NCI-H1048 (cell line): ENCODE results near the gene SAMD4A.

Experiments used
- DNase-seq: peaks from one replicate; lab custom pipeline; 2025; lab: John Stamatoyannopoulos, UW

SAMD4A gene

DNA sequence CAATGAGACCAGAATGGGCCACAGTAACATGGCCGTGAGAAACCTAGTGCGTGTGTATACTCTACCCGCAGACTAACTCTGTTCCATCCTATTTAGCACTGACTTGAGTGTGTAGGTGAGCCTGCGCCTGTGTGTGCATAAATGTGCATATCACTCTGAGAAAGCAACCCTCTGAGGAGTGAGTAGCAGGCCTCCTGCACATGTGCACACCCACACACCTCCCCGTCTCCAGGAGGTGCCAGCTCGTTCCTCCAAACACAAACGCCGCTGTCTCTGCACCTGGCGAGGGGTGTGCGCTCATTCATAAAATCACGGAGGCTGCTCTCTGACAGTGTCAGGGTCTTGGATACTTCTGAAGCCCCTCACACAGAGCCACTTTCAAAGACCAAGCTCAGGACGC lies 196.8 kb downstream of the SAMD4A start:
- DNase-seq = no peak

DNA sequence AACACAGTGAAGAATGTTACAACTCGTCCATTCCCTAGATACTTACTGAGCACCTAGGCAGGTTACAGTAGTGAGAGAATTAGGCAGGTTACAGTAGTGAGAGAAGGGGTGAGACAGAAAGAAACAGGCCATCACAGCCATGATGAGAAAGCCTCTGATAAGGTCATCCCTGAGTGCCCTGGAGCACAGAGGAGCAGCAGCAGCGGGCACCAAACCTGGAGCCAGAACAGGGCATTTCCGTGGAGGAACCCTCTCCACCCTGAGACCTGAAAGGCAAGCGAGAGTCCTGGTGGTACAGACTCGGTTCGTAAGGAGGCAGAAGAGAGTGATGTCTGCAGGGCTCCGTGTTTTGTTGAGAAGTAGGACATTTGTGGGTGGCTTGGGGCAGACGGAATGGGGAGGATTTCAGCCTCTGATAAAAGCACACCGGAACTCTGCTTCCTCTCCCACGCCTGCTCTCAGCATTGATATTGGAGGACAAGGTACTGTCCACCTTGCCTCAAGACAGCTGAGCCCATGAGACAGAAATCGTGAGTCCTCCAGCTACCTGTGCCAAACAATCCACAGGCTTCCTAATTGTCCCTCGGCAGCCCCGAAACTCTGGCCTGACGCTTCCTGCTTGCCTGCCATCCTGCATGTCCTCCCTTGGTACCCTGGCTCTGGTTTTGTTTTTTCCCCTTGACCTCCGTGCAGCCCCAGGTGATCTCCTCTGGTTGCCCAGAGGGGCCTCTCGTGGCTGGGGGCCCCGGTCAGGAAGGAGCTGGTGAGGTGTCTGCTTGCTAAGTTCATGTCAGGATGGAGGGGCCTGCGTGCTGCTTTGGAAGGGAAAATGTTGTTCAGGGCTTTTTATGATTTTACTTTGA lies 199.6 kb downstream of the SAMD4A start:
- DNase-seq = no peak

DNA sequence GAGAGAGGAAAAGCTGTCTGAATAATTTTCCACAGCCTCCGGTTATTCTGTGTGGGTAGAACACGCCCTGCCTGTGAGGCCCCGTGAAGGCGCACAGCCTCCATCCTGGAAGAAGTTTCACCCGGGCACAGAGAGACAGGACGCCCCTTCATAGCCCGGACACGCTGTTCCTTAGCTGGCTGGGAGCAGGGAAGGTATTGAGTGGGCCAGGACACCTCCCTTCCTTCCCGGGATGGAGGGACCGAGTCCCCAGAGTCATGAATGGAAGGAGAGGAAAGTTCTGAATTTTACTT lies 200.2 kb downstream of the SAMD4A start:
- no peak for DNase-seq

DNA sequence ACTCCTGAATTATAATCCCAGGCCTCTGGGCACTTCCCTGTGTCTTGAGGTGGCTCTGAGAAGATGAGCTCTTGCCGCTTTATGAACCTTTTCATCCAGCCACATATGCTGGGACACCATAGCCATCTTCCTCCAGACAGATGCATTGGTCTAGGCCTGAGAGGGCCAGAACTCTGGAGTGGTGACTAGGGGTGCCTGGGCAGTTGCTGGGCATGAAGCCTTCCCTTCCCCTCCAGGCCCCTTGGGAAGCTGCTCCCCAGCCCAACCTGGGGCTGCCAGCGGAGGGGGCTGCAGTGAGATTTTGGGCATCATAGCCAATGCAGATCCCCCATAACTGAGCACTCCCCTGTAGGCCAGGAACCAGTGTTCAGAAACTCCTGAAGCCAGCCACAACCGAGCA lies 200.5 kb downstream of the SAMD4A start:
- DNase-seq = no peak

DNA sequence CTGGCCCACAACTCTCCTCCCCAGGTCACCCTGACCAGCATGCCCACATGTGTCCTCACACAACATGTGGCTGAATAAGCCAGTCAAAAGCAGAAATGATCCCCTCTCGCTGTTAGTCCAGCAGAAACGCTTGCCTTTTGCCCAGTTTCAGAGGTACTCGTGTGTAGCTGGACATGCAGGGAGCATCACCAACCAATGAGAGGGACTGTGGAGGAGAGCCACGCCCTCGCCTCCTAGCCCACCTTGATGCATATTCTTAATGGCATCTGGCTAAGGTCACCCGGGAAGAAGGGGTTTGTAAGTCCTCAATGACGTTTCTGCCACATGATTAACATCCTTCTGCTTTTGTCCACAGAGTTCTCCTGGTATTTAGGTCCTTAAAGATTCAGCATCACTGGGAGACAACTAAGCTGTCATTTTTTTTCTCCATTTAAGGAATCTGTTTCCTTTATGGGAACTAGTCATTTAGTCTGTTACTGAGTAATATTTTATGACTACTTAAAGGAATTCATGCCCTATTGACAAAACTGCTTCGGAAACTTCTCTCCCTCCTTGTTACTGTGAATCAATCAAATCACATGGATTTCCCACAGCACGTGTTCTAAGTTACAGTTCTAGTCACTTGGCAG lies 201.7 kb downstream of the SAMD4A start:
- DNase-seq = no peak

DNA sequence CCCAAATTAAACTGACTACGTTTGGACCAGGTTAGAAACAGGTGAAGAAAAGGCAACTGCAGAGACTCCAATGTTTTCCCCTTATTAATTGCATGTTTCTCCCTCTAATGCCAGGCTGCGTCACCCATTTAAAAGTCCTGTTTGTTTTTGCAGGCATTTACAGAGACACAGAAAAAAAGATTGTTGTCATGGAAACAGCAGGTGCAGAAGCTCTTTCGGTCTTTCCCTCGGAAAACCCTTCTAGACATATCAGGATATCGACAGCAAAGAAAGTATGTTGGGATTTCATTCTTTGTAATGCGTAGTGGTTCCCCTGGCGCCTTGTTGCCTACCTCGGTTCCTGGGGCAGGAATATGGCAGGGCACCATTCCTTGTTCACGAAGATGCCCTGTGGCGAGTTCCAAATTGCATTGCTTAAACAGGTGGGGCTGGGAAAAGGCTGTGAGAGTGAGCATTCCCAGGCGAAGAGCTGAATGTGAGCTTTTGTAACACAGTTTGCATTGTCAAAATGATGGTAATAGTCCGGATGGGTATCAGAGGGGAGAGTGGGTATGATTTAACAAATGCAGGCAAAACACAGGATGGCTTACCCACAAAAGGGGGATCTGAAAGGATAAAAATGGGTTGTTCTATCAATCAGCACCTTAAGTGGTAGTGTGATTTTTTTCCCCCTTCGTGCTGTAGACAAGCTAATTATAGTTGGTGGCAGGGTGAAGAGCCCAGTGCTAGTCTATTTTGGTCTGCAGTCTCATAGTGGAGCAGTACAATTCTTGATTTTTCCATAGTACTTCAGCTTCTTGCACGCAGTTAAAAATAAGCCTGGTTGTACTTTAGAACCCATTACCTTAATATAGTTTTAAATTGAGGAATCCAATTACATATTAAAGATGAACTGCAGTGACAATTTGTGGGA lies 203.3 kb downstream of the SAMD4A start:
- DNase-seq = no peak

DNA sequence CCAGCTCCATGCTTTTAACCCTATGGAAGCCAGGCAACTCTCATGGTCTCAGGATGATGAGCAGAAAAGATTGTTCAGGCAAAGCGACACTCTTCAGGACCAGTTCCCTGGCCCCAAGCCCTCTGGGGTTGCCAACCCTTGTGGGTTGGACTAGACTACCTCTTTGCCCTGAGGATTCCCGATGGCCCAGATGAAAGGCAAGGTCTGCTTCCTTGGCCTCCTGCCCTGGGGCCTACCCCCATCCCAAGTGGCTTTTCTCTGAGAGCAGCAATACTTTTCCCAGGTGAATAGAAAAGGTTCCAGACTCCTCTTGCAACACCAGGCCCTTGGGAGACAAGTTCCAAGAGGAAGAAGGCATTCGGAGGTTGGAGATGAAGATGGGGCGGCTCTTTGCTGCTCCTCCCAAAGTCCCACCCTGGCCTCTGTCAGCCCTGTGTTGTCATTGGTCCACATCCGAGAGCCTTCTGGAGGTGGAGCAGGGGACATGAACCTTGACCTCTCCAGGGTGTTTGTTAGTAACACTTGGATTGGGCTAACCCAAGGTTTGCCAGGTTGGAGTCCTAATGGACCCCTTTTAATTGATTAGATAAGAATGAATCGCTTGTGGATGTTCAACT lies 204.6 kb downstream of the SAMD4A start:
- DNase-seq = no peak

DNA sequence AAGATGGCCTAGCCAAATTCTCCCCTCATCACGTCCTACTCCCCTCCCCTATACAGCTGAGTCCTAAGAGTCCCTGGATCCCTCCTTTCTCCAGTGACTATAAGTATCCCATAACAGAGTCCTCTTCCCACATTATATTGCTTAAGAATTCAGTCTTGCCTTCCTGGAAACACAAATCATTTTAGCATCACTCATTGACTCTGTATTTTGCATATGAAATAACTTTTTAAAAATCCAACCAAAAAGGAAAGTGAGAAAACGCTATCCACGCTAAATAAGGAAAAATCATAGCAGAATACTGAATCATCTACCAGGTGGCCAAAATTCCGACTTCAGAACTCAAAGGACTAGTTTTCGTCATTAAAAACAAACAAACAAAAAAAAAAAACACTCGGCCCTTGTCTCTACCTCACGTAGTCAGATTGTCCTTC lies 205.5 kb downstream of the SAMD4A start:
- no peak for DNase-seq

DNA sequence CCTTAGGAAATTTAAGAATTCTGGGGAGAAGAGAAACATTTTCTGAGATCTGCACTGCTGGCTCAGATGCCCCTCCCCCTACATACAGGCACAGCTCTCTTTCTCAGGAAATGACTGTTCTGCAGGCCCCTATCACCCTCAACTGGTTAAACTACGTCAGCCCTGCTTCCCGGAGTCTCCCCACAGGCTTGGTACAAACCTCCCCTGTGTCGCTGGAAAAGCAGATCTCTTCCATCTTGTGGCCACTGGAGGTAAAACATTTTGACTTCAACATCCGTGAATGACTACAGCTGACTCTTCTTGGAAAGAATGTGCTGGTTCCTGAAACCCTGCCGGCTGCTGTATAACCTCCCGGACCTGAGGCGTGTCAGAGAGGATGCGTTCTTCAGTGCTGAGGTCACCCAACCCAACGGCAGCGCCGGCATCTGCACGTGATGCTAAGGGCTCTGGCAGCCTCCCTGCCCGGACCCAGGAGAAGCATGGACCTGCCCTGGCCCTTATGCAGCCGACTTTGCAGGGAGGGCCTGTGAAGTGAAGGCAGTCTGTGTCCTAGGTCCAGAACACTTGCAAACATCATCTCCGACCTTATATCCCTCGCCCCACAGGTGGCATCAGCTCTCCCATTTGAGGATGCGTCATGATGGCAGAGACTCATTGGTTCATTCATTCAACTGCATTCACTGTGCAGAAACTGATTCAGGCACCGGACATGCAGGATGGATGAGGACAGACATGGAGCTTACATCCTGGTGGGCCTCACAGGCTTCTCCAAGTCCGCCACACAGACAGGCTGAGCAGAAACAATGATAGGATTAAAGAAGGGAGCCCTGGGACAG lies 206.5 kb downstream of the SAMD4A start:
- DNase-seq = peak; percentile 30

DNA sequence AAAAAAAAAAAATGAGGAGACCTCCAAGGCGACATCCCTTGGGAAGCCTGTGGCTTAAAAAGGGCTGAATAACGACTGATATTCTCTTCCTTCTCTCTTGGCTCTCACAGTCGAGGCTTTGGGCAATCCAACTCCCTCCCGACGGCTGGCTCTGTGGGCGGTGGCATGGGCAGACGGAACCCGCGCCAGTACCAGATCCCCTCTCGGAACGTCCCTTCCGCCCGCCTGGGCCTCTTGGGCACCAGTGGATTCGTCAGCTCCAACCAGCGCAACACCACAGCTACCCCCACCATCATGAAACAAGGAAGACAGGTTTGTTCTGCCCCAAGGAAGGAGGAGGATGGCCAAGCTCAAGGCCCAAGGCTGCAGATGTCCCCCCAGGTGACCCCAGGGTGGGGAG lies 207.9 kb downstream of the SAMD4A start:
- no peak for DNase-seq

DNA sequence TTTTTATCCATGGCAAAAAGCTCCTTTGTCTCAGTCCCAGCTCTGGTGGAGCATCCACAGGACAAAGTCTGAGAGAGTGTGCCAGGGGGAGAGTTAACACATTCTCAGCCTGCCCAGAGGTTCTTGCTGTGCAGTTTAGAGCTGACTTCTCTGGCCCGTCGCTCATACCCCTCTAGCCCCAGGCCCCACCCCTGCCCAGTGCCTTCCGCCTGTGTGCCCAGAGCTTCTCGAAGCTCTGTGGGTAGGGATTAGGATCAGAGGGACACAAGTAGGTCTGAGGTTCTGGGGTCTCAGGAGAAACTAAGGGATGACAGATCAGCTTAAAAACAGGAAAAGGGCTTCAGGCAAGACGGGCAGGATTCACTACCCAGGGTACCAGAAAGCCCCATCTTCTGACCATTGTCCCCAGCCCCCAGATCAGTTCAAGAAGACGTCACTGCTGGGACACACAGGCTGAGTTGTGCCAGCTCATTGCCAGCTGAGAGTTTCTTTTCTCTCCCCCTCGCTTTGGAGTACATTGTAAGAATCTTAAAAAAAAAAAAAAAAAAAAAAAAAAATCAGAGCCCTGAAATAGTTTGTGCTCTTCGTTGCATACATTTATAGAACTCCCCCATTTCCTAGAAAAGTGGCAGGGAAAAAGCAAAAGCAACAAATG lies 208.7 kb downstream of the SAMD4A start:
- DNase-seq = no peak

DNA sequence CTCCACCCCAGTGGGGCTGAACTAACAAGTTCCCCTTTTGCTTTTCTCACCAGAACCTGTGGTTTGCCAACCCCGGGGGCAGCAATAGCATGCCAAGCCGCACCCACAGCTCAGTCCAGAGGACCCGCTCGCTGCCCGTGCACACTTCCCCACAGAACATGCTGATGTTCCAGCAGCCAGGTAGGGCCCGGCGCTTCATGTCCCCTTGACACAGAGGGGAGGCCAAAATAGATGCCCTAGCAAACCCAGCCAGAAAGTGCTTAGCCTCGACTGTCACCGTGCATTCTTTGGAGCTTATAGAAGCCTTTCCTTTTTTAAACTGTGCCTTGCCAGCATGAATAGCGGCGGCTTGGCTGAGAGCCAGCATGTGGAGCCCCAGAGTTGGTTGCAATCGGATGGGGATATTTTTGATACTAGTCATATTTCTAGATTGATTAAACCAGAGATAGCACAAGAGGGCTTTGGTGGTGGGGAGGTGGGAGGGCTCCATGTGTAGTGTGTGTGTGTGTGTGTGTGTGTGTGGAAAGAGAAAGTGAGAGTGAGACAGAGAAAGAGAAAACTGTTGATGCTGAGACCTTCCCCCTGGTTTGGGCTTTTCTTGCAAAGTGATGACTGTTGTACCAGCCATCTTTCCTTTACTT lies 209.6 kb downstream of the SAMD4A start:
- DNase-seq = no peak

DNA sequence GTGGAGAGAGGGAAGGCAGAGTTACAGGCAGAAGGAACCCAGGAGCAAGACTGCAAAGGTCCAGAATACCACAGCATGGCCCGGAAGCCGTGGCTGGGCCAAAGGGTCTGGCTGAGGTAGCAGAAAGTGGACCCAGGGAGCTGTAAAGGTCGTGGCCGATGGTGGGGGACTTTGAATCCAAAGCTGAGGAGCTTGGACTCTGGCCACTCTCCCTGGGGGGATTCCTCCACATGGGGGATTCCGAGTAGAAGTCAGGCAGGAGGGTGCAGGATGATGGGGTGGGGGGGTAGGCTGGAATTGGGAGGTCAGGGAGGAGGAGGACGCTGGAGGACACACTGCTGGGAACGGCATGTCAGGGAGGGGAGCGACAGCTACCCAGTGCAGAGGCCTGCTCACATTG lies 210.5 kb downstream of the SAMD4A start:
- DNase-seq = no peak

DNA sequence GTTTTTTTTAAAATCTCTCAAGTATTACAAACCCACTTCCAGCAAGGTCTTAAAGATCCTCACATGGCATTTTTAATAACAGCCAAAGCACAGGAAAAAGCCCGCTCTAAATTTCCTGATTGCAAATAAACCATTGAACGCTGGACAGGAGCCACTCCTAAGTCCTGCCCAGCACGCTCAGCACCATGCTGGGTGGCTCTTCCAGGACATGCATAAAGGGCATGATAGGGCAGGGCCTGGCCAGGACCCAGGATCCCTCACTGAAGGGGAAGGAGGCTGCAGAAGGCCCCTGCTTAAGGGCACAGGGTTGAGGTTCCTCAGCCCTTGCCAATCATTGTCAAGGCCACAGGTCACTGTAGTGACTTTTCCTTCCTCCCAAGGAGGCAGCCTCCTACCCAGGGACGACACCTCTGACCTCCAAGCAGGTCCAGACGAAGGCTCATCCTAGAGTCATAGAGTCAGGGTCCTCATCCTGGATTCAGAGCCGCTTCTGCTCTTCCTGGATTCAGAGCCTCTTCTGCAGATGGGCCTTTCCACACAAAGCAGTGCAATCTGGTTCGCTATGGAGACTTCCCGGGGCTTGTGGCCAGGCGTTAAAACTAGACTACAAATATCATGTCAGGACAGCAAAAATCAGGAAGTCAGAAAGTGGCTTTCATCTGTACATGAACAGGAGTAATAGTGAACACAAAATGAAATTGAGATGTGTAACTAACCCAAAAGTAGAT lies 211.9 kb downstream of the SAMD4A start:
- no peak for DNase-seq

DNA sequence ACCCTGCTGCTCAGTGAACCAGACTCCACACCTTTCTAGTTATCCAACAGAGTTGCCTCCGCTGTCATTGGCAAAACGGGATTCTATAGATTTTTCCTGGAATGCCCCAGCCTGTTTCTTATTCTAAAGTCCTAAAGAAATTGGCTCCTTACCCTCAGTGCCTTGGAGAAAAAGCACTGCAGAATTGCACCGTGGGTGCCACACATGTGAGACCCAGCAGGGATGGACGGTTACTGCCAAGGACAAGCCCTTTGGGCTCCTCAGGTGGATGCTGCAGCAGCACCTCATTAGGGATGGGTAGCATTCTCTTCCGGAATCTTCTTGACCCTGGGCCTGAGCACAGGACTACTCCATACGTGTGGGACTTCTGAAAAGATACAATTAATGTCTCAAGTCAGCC lies 214.2 kb downstream of the SAMD4A start:
- DNase-seq = no peak

DNA sequence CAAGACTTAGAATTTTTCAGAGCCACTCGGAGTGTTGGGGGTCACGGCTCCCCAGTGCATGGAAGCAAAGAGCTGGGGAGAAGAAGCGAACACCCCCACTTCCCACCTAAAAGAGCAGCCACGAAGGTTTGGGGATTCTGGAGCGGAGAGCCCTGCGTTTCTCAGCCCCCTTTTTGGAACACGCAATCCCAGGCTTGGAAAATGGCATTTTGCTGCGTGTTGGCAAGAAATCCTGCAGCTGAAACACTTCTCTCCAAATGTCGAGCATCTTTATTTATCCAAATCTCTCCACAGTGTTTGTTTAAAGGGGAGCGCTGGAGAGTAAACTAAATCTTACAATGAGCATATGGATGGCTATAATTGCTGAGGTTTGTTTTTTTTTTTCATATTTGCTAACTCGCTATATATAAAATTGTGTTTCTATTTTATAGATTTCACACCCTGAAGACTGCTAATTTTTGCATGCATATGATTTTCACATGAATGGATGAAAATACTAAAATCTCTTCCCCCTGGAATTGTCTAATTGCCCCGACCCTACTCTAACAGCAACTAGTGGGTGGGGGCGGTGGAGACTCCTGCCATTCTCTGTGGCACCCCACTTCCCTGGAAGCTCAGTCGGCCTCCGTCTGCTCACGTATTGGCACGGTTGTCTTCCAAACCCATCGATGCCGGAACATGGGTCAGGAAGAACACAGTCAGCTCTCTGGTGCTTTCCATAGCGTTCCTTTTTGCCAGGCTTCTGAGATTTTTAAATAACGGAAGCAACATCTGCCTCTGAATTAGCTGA lies 215.2 kb downstream of the SAMD4A start:
- no peak for DNase-seq

DNA sequence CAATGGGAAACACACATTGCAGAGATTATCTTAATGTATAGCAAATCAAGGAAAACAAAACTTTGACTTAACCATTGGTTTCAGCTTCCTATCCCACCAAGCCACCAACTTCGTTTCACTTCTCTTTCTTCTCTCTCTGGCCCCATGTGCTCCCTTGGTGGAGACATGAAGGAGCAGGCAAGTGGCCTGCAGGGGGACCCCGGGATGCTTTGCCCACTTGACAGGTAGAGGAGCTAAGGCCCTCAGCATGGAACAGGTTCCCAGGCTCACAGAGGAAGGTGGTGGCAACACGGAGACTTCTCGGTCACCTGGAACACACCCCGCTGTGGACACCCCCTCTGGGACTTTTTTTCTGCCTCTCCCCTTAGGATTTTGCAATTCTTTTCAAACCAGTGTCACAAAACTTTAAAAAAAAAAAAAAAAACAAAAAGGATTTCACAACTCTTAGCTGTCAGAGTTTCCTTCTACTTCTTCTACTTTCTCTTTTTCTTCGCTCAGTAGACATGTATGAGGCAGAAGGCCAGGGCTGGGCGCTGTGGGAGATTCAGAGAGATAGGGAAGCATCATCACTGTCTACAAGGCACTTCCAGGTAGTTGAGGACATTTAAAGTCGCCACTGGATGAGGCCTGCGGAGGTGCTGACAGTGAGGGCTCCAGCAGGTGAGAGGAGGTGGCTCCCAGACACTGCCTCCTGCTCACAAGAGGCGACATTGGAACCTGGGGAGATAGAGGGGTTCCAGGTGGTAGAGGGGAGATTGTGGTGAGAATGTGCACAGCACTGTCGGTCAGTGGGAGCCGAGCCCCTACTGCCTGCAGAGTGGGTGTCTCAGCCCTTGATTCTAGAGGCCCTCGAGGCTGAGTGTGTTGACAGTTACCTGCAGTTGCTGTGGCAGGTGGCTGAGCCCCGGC lies 216.1 kb downstream of the SAMD4A start:
- DNase-seq = no peak

DNA sequence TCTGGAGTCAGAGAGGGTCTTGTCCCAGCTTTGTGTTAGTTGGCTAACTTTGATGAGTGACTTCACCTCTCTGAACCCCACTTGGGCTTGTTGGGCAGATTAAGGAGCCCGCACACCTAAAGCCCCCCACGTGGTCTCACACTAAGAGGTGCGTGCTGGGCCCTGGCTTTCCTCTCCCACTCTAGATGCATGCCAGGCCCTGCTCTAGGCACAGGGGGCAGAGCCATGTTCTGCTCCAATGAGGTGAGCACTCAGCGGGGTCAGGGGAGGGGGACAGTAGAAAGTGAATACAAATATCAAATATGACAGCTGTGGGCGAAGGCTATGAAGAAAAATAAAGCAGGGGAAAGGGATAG lies 216.7 kb downstream of the SAMD4A start:
- DNase-seq = no peak
